Measurements from ENCODE around the gene THTPA. TPM values are rescaled to one million over a fixed set of nuclear protein-coding genes. Genes with fewer than 3 reads are reported as not detected.

The THTPA gene
- total RNA-seq, 2 experiments from 2014 or later: 14.2 to 19.2 TPM

DNA sequence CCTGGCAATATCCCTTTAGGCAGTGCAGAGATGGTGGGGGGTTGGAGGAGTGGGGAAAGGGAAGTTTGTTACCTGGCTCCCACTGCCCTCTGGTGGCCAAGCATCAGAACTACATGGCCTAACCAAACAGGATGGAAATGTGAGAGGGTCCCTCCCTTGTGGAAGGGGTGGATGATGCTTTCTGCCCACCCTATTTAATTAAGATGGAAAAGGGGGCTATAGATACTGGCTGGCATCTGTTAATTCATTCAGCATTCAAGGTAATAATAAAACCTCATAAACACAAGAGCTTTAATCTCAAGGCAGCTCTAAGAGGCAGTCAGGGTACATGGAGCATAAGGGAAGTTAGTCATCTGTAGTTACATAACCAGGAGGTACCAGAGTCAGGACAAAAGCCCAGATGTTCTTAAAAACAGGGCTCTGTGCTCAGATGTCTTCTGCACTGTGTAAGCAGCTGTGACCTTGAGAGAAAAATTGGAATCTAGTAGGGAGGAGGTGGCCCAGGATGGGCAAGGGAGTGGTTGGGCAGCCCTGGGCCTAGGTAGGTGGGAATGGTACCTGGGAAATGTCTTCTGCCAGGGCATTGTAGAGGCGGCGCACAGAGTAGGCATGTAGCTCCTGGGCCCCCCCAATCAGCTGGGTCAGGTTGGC, 6.9 kb downstream of the THTPA start:
- H3K9me3 Mint-ChIP-seq: no peaks in the 10 kb centered on the region
- DNase-seq (no peak), ATAC-seq (ENCODE audit: low read depth) (no peak)
- POLR2A ChIA-PET: interaction anchor here (1.4 kb wide), 1 partner anchor 84 kb away, joined by 7 read pairs; no protein-coding TSS in a partner anchor
- H3K4me1 Mint-ChIP-seq: peaks cover 24% of the 10 kb centered on the region
- peaks cover 26% of the 10 kb centered on the region for H3K36me3 Mint-ChIP-seq
- no peak overlapping the region for H3K4me3 Mint-ChIP-seq
- H3K27me3 Mint-ChIP-seq: no peaks in the 10 kb centered on the region
- H3K27ac Mint-ChIP-seq: peak overlapping the region; percentile 24

DNA sequence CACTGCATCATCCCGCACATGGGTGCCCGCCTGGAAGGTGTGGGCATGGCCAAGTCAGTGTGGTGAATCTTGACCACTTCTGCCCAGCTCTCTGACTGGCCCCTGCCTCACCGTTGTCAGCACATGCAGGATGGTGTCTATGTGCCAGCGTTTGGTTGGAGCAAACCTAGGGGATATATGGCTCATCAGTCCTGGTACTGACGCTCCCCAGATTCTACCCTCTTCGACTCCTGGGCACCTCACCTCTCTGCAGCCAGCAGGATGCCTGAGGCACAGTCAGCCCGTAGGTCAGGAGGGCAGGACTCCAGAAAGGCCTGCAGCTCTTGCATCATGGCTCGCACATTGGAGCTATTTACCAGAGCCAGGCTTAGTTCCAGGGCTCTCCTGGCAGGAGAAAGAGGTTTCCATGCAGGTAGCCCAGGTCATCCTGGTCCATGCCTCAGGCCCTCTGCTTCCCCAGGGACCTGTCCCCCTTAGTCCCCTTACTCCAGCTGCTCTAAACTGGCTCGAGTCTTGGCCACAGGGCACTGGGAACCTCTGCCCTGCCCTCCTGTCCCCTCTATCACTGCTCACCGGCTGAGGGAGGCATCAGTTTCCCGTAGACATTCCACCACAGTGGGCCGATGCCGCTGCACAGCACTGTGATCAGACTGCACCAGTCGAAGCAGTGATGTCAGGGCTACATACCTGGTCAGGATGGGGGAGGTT, 7.6 kb downstream of the THTPA start:
- H3K36me3 Mint-ChIP-seq: peaks cover 26% of the 10 kb centered on the region
- no peak overlapping the region for H3K4me3 Mint-ChIP-seq
- POLR2A ChIA-PET: interaction anchor here (1.4 kb wide), 1 partner anchor 85 kb away, joined by 7 read pairs; no protein-coding TSS in a partner anchor
- H3K27ac Mint-ChIP-seq: no peak overlapping the region
- H3K9me3 Mint-ChIP-seq: no peaks in the 10 kb centered on the region
- H3K4me1 Mint-ChIP-seq: peaks cover 27% of the 10 kb centered on the region
- no peak for DNase-seq
- H3K27me3 Mint-ChIP-seq: no peaks in the 10 kb centered on the region
- no peak for ATAC-seq (ENCODE audit: low read depth)

DNA sequence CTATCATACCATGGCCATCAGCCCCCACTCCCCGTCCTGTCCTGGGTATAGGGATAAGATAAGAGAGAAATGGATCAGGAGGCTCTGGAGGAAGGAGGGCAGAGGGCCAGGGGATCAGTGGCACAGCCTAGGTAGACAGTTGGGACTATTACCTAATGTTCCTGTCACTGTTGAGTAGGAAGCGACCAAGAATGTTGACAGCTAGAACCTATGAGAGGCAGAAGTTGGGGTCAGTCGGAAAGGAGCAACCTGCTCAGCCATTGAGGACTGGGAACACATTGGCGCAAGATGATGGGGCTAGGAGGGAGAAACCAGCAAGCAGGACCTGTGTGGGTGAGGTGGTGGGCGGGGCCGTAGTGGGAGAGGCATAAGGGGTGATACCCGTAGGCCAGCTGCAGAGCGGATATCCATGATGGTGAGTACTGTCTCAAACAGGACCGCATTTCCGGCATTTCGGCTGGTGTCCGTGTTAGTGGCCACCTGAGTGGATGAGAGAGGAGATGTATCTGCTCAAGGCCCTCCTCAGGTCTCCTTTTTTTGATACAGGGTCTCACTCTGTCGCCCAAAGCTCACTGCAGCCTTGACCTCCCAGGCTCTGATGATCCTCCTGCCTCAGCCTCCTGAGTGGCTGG, 8.2 kb downstream of the THTPA start:
- H3K27me3 Mint-ChIP-seq: no peaks in the 10 kb centered on the region
- DNase-seq (no peak), ATAC-seq (ENCODE audit: low read depth) (no peak)
- no peaks in the 10 kb centered on the region for H3K9me3 Mint-ChIP-seq
- H3K4me1 Mint-ChIP-seq: peaks cover 31% of the 10 kb centered on the region
- H3K4me3 Mint-ChIP-seq: no peak overlapping the region
- POLR2A ChIA-PET: interaction anchor here (1.4 kb wide), 1 partner anchor 85 kb away, joined by 7 read pairs; no protein-coding TSS in a partner anchor
- H3K36me3 Mint-ChIP-seq: peaks cover 26% of the 10 kb centered on the region
- H3K27ac Mint-ChIP-seq: no peak overlapping the region

DNA sequence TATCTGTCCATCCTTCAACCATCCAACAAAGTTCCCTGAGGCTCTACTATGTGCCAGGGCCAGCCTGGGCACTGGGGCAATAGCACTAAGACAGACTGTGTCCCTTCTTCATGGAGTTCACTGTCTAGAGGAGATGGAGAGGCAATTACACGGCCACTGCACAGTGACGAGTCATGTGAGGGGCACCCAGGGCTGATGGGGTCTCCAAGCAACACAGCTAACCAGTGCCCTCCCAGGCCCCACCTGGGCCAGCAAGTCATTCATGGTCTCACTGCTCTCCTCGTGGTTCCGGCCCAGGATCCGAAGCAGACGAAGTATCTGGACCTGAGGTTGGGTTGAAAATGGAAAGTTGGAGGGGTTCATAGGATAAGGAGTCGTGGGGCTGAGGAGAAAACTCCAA, 8.8 kb downstream of the THTPA start:
- POLR2A ChIA-PET: no interaction called here
- ATAC-seq (ENCODE audit: low read depth) (no peak), DNase-seq (no peak)
- no peaks in the 10 kb centered on the region for H3K9me3 Mint-ChIP-seq
- peaks cover 26% of the 10 kb centered on the region for H3K36me3 Mint-ChIP-seq
- H3K4me1 Mint-ChIP-seq: peaks cover 29% of the 10 kb centered on the region
- no peak overlapping the region for H3K4me3 Mint-ChIP-seq
- H3K27ac Mint-ChIP-seq: no peak overlapping the region
- no peaks in the 10 kb centered on the region for H3K27me3 Mint-ChIP-seq

DNA sequence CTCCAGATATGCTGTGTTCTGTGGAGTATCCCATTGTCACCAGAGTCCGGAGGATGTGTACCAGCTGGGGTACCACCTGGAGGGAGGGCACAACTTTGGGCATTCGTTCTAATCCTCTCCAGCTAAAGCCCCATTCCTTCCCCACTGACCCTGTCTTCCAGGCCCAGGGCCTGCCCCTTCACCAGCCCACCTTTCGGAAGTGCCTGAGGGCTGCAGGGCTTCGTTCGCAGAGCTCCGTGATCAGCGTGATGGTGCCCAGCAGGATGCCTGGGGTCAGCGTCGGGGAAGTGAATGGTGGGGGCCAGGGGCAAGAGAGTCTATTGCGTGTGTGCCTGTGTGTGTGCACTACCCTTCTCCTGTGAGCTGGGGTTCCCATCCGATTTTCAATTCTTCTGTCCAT, 9.6 kb downstream of the THTPA start:
- ATAC-seq (ENCODE audit: low read depth) (no peak), DNase-seq (no peak)
- Mint-ChIP-seq H3K27me3 (no peaks in the 10 kb centered on the region), H3K4me3 (no peak overlapping the region), H3K27ac (no peak overlapping the region), H3K4me1 (peaks cover 27% of the 10 kb centered on the region), H3K36me3 (peaks cover 21% of the 10 kb centered on the region), H3K9me3 (no peaks in the 10 kb centered on the region)
- POLR2A ChIA-PET: no interaction called here

DNA sequence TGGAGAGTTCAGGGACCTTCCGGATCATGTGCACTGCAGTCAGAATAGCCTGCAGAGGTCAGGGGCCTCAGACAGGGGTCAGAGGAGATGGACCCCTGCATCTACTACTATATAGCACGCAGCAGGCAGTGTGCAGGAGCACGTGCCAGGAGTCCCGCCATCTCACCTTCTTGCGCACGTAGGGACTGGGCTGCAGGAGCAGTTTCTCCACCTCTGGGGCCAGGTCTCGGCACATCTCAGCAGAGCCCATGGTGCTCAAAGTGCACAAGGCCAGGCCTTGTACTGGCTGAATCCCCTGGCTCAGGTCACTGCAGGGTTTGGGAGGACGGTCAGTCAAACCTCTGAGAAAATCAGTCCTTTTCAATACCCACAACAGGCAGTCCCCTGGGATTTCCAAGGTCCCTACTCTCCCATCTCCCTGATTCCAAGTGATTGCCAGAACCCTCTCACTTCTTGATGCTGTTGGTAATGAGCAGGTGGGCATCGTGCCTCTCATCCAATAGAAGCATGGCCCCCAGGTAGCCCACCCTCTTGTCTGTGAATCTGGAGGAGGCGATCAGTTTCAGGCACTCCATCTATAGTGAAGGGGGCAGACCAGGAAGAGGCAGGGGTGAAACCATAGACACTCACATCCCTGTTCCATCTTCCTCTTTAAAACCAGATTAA, 10.2 kb downstream of the THTPA start:
- no peak for ATAC-seq (ENCODE audit: low read depth)
- Mint-ChIP-seq H3K36me3 (peaks cover 17% of the 10 kb centered on the region), H3K4me1 (peaks cover 26% of the 10 kb centered on the region), H3K9me3 (no peaks in the 10 kb centered on the region), H3K27ac (peak overlapping the region; percentile 86), H3K27me3 (no peaks in the 10 kb centered on the region), H3K4me3 (peak overlapping the region; percentile 100)
- no peak for DNase-seq
- POLR2A ChIA-PET: interaction anchor here (1.2 to 2.5 kb wide), 4 partner anchors 9 to 44 kb away, joined by 3 to 15 read pairs (median 8); partner anchors contain the start of gene THTPA

DNA sequence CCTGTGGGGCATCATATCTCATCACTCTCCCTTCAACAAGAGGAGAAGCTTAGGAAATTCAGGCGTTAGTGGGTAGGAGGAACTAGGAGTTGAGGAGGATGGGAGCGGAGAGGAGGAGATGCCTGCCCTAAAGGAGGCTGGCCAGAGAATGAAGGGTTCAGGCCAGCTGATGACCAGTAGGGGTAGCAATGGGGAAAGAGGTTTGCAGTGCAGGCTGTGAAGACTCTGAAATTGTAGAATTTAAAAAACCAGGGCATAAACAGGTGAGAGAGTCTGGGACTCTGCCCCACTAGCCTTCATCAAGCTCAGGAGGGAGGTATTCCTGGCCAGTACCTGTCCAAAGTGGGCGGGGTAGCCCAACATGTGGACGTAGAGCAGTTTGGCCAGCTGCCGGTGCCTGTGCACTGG, 10.7 kb downstream of the THTPA start:
- DNase-seq (no peak), ATAC-seq (ENCODE audit: low read depth) (no peak)
- POLR2A ChIA-PET: interaction anchor here (0.8 to 2.5 kb wide), 10 partner anchors 7 to 97 kb away, joined by 3 to 15 read pairs (median 3); partner anchors contain the start of genes NGDN and THTPA
- Mint-ChIP-seq H3K4me3 (peak overlapping the region; percentile 100), H3K36me3 (peaks cover 13% of the 10 kb centered on the region), H3K4me1 (peaks cover 26% of the 10 kb centered on the region), H3K27me3 (no peaks in the 10 kb centered on the region), H3K9me3 (no peaks in the 10 kb centered on the region), H3K27ac (peak overlapping the region; percentile 86)

DNA sequence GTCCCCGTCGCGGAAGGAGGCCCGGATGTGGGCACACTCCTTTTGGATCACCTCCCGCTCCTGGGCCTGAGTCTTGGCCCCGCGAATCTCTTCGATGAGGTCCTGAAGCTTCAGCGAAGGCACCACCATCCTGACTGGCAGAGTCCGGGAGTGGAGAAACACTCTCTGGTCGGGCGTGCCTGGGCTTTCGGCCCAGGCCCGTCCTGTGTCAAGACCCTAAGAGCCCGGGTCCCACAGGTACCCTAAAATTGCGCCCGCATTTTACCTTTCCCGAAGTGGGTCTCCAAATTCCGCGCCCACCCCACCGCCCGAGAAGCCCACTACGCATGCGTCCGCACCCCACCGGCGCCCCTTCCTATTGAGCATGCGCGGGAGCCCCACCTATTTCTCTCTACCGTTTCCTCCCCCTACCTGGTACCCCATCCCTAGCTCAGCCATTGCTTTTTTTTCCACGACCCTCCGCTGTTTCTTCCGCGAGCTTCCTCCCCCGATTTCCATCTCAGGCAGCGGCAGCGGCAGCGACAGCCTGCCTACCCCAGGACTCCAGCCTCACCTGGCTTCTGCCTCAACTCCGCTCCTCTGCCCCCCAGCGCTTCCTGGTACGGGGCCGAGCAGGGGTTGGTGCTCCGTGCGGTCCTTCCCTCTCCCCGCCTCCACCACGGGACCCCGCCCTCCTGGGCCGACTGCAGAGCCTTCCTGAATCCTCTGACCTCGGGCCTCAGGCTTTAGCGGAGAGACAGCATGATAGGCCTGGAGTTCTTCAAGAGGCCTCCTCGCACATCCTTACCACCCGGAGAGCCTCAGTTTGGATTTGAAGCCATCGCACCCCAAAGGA, 11.3 kb downstream of the THTPA start, which contains the start of gene AP1G2:
Gene AP1G2 (minus strand): TSS at position 606 of the 835 bp plus-strand sequence. CDS start 477 bp downstream, at position 129.
- H3K9me3 Mint-ChIP-seq: no peaks in the 10 kb centered on the region
- POLR2A ChIA-PET: interaction anchor here (0.8 to 2.5 kb wide), 11 partner anchors 8 to 98 kb away, joined by 3 to 15 read pairs (median 3); partner anchors contain the start of genes NGDN and THTPA
- peaks cover 12% of the 10 kb centered on the region for H3K36me3 Mint-ChIP-seq
- DNase-seq (peak; percentile 88), ATAC-seq (ENCODE audit: low read depth) (peak; percentile 96)
- peak within 1 kb of the TSS; percentile 100 for H3K4me3 Mint-ChIP-seq
- H3K27me3 Mint-ChIP-seq: peaks cover 2% of the 10 kb centered on the region
- peak within 1 kb of the TSS; percentile 99 for H3K27ac Mint-ChIP-seq
- H3K4me1 Mint-ChIP-seq: peaks cover 30% of the 10 kb centered on the region

DNA sequence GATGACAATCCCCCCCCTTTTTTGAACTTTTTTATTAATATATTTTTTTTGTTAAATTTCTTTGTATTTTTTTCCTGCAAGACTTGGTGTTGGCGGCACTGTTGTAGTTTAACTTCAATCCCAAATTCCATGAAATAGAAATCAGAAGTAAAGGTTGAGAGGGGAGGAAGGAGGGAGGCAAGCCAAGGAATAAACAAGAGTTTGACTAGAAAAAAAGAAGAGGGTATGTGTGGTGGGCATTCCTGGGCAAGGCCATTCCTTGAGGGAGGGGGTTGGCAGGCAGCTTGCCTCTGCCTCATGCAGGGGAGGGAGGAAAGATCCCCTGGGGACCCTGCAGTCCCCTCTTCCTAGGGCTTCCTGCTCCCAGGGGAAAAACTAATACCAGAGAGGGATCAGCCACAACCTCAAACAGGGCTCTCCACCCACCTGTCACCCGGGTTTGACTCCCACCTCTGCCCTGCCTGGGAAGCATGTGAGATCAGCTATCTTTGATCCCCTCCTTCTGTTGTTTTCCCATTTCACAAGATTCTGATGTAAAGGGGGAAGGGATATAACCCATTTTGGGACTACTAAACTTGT, 12.0 kb downstream of the THTPA start:
- POLR2A ChIA-PET: interaction anchor here (0.9 to 2.5 kb wide), 9 partner anchors 11 to 99 kb away, joined by 3 to 15 read pairs (median 4); partner anchors contain the start of genes NGDN and THTPA
- H3K27me3 Mint-ChIP-seq: peaks cover 2% of the 10 kb centered on the region
- H3K4me3 Mint-ChIP-seq: peak overlapping the region; percentile 100
- no peaks in the 10 kb centered on the region for H3K9me3 Mint-ChIP-seq
- H3K27ac Mint-ChIP-seq: peak overlapping the region; percentile 99
- DNase-seq (no peak), ATAC-seq (ENCODE audit: low read depth) (no peak)
- peaks cover 9% of the 10 kb centered on the region for H3K36me3 Mint-ChIP-seq
- H3K4me1 Mint-ChIP-seq: peaks cover 34% of the 10 kb centered on the region

DNA sequence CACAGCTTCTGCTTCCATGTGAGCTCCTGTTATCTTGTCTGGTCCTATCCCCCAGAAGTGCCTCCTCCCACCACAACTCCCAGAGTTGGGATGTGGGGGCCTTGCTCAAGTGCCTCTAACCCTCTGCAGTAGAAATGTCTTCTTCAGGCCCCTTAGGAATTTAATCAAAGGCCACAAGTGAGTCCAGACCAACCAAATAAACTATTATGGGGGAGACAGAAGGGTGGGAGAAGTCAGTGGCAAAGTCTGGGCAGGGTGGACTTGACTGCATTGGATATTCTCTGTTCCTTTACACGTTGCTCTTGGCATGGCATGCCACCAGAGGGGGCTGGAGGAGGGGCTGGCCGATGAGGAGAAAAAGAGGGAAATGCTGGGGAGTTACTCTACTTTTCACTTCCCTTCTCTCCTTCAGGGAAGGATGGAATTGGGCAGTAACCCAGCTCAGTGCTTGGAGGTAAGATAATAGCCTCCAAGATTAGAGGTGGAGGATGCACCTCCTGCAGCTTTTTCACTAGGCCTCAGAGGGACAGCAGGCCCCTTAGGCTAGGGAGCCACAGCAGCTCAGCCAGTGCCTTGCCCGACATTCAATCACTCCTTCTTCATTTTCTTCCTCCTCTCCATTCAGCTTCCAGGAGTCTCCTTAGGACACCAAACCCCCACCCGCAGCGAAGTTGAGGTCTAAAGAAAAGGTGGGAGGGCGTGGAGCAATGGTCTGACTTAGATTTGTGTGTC, 12.7 kb downstream of the THTPA start:
- H3K27ac Mint-ChIP-seq: peak overlapping the region; percentile 99
- H3K4me1 Mint-ChIP-seq: peaks cover 35% of the 10 kb centered on the region
- peaks cover 2% of the 10 kb centered on the region for H3K27me3 Mint-ChIP-seq
- POLR2A ChIA-PET: interaction anchor here (2.1 to 2.5 kb wide), 3 partner anchors 11 to 94 kb away, joined by 4 to 15 read pairs (median 10); partner anchors contain the start of gene THTPA
- peak overlapping the region; percentile 100 for H3K4me3 Mint-ChIP-seq
- ATAC-seq (ENCODE audit: low read depth) (no peak), DNase-seq (no peak)
- no peaks in the 10 kb centered on the region for H3K9me3 Mint-ChIP-seq
- H3K36me3 Mint-ChIP-seq: peaks cover 9% of the 10 kb centered on the region

DNA sequence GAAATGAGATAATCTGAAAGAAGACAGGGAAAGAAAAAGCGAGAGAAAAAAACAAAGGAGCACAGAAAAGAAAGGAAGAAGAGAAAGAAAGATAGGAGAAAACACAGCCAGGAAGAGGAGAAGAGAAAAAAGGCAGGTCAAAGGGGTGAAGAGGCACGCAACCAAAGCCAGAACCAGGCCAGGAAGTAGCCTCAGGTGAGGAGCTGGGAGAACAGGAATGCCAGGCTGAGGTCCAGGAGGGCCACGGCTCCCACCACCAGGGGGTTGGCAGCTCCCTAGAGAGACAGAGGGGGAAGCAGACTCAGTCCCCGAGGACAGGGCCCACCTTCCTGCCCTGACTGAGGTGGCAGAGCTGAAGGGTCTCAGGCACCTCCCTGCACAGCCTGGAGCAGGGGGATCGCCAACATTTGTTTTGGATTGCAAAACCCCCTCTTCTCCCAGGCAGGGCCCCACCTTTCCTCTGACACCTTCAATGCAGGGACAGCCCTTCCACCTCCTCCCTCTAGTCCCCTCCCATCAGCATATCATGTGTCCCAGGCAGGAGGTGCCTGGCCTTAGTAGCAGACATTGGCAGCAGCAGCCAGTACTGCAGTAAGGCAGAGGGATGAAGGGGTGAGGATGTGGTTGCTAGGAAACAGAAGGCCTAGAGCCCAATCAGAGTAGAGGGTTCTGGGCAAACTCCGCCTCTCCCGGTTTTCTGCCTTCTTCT, 13.5 kb downstream of the THTPA start:
- ATAC-seq (ENCODE audit: low read depth) (no peak), DNase-seq (no peak)
- Mint-ChIP-seq H3K27me3 (peaks cover 2% of the 10 kb centered on the region), H3K4me3 (no peak overlapping the region), H3K4me1 (peaks cover 36% of the 10 kb centered on the region), H3K27ac (no peak overlapping the region), H3K9me3 (no peaks in the 10 kb centered on the region), H3K36me3 (peaks cover 5% of the 10 kb centered on the region)
- POLR2A ChIA-PET: interaction anchor here (2.1 kb wide), 1 partner anchor 95 kb away, joined by 4 read pairs; no protein-coding TSS in a partner anchor
